ENCODE data around the gene AARS1.

The AARS1 gene

DNA sequence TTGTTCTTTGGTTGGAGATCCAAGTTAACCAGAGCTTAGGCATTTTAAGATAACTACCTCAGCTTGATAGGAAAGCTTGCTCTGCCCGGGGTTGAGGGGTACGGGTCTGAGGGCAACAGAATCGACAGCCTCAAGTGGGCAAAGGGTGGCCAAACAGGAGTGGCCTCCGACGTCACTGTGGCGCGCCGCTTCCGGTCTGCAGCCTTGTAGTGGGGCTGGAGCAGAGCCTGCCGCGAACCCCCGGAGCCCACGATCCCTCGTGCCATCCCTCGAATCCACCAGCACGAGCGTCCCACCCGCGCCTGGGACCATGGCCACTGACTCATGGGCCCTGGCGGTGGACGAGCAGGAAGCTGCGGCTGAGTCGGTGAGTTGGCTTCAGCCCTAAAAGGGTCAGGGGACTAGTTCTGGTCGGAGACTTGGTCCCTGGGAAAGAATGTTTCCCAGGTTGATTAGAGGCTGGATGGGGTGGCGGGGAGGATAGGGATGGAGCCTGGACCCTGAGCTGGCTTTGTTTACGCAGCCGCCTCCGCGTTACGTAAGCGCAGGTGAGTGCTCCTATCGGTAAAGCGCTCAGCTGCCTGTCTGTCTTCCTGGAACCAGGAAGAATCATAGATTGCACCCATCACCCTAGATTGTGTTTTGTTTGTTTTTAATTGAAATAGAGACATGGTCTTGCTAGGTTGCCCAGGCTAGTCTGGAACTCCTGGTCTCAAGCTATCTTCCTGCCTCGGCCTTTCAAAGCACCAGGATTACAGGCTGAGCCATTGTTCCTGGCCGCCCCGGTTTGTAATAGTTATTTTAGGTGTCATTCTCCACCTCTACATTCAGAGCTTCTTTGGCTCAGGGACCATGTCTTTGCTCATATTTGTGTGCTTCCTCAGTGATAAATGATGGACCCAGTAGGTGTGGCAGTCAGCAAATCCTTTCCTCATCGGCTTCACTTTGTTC, 10.0 kb upstream of the AARS1 start, which contains the start of gene DDX19B (continued):
- TF ChIP-seq ZNF350 (tag by site-specific recombination; IDR thresholded peaks at IDR 0.05) (no peak), SETDB1 (IDR thresholded peaks at IDR 0.05; ENCODE audit: insufficient read length, low read length) (no peak), ZNF664 (tag by site-specific recombination; IDR thresholded peaks at IDR 0.05) (no peak), ZNF544 (tag by site-specific recombination; IDR thresholded peaks at IDR 0.05) (no peak), ZNF501 (tag by site-specific recombination; IDR thresholded peaks at IDR 0.05) (peak; percentile 80), TCF7L2 (IDR thresholded peaks at IDR 0.05; ENCODE audit: borderline replicate concordance, low read depth, low read length) (no peak), ZNF837 (tag by site-specific recombination; IDR thresholded peaks at IDR 0.05) (no peak), ZFP41 (tag by site-specific recombination; IDR thresholded peaks at IDR 0.05; ENCODE audit: borderline replicate concordance) (no peak), GLI2 (tag by site-specific recombination; IDR thresholded peaks at IDR 0.05; ENCODE audit: borderline replicate concordance, low read depth) (no peak), SP7 (tag by site-specific recombination; IDR thresholded peaks at IDR 0.05) (no peak), ZNF585B (tag by site-specific recombination; IDR thresholded peaks at IDR 0.05) (no peak), ZNF530 (tag by site-specific recombination; IDR thresholded peaks at IDR 0.05; ENCODE audit: low read depth) (no peak), ZNF514 (tag by site-specific recombination; IDR thresholded peaks at IDR 0.05) (no peak), ZNF560 (tag by site-specific recombination; IDR thresholded peaks at IDR 0.05; ENCODE audit: borderline replicate concordance) (no peak), ZNF341 (tag by site-specific recombination; IDR thresholded peaks at IDR 0.05; ENCODE audit: low read depth) (no peak), SP2 (tag by site-specific recombination; IDR thresholded peaks at IDR 0.05) (peak; percentile 31; the same call in 1 of the 2 replicates), ZFP69B (tag by site-specific recombination; IDR thresholded peaks at IDR 0.05) (no peak), ZNF239 (tag by site-specific recombination; IDR thresholded peaks at IDR 0.05) (0 out of 2 replicates have a peak, but pooled peaks have one; percentile 23), ZNF830 (tag by site-specific recombination; IDR thresholded peaks at IDR 0.05; ENCODE audit: low read depth) (no peak), ZNF433 (tag by site-specific recombination; IDR thresholded peaks at IDR 0.05; ENCODE audit: low read depth) (no peak), ZNF248 (tag by site-specific recombination; IDR thresholded peaks at IDR 0.05) (no peak), ZSCAN30 (tag by site-specific recombination; IDR thresholded peaks at IDR 0.05) (0 out of 2 replicates have a peak, but pooled peaks have one; percentile 43), ZNF266 (tag by site-specific recombination; IDR thresholded peaks at IDR 0.05; ENCODE audit: low read depth) (no peak), ZNF792 (tag by site-specific recombination; IDR thresholded peaks at IDR 0.05) (no peak), ZNF146 (tag by site-specific recombination; IDR thresholded peaks at IDR 0.05) (no peak), ZNF548 (tag by site-specific recombination; IDR thresholded peaks at IDR 0.05) (no peak), ZSCAN16 (tag by site-specific recombination; IDR thresholded peaks at IDR 0.05) (no peak)
- TF ChIP-seq, protein P1, sequence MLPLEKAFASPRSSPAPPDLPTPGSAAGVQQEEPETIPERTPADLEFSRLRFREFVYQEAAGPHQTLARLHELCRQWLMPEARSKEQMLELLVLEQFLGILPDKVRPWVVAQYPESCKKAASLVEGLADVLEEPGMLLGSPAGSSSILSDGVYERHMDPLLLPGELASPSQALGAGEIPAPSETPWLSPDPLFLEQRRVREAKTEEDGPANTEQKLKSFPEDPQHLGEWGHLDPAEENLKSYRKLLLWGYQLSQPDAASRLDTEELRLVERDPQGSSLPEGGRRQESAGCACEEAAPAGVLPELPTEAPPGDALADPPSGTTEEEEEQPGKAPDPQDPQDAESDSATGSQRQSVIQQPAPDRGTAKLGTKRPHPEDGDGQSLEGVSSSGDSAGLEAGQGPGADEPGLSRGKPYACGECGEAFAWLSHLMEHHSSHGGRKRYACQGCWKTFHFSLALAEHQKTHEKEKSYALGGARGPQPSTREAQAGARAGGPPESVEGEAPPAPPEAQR (tag by site-specific recombination; IDR thresholded peaks at IDR 0.05), result no peak
- TF ChIP-seq, protein P2, sequence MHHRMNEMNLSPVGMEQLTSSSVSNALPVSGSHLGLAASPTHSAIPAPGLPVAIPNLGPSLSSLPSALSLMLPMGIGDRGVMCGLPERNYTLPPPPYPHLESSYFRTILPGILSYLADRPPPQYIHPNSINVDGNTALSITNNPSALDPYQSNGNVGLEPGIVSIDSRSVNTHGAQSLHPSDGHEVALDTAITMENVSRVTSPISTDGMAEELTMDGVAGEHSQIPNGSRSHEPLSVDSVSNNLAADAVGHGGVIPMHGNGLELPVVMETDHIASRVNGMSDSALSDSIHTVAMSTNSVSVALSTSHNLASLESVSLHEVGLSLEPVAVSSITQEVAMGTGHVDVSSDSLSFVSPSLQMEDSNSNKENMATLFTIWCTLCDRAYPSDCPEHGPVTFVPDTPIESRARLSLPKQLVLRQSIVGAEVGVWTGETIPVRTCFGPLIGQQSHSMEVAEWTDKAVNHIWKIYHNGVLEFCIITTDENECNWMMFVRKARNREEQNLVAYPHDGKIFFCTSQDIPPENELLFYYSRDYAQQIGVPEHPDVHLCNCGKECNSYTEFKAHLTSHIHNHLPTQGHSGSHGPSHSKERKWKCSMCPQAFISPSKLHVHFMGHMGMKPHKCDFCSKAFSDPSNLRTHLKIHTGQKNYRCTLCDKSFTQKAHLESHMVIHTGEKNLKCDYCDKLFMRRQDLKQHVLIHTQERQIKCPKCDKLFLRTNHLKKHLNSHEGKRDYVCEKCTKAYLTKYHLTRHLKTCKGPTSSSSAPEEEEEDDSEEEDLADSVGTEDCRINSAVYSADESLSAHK (tag by site-specific recombination; IDR thresholded peaks at IDR 0.05), result no peak
- TF ChIP-seq, protein P3, sequence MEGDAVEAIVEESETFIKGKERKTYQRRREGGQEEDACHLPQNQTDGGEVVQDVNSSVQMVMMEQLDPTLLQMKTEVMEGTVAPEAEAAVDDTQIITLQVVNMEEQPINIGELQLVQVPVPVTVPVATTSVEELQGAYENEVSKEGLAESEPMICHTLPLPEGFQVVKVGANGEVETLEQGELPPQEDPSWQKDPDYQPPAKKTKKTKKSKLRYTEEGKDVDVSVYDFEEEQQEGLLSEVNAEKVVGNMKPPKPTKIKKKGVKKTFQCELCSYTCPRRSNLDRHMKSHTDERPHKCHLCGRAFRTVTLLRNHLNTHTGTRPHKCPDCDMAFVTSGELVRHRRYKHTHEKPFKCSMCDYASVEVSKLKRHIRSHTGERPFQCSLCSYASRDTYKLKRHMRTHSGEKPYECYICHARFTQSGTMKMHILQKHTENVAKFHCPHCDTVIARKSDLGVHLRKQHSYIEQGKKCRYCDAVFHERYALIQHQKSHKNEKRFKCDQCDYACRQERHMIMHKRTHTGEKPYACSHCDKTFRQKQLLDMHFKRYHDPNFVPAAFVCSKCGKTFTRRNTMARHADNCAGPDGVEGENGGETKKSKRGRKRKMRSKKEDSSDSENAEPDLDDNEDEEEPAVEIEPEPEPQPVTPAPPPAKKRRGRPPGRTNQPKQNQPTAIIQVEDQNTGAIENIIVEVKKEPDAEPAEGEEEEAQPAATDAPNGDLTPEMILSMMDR (tag by site-specific recombination; IDR thresholded peaks at IDR 0.05), result no peak
- TF ChIP-seq, protein P4, sequence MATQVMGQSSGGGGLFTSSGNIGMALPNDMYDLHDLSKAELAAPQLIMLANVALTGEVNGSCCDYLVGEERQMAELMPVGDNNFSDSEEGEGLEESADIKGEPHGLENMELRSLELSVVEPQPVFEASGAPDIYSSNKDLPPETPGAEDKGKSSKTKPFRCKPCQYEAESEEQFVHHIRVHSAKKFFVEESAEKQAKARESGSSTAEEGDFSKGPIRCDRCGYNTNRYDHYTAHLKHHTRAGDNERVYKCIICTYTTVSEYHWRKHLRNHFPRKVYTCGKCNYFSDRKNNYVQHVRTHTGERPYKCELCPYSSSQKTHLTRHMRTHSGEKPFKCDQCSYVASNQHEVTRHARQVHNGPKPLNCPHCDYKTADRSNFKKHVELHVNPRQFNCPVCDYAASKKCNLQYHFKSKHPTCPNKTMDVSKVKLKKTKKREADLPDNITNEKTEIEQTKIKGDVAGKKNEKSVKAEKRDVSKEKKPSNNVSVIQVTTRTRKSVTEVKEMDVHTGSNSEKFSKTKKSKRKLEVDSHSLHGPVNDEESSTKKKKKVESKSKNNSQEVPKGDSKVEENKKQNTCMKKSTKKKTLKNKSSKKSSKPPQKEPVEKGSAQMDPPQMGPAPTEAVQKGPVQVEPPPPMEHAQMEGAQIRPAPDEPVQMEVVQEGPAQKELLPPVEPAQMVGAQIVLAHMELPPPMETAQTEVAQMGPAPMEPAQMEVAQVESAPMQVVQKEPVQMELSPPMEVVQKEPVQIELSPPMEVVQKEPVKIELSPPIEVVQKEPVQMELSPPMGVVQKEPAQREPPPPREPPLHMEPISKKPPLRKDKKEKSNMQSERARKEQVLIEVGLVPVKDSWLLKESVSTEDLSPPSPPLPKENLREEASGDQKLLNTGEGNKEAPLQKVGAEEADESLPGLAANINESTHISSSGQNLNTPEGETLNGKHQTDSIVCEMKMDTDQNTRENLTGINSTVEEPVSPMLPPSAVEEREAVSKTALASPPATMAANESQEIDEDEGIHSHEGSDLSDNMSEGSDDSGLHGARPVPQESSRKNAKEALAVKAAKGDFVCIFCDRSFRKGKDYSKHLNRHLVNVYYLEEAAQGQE (tag by site-specific recombination; IDR thresholded peaks at IDR 0.05), result no peak

All from HEK293 (cell line).